Muscle layer of duodenum (tissue), 2 donors: ENCODE measurements around the gene CLDN9.
A peak's percentile ranks its signal among the peaks of the same experiment; 100 is the strongest.

Experiments used
- H3K27ac ChIP-seq: one replicate; pipeline ENCODE4 v1.7.0; 2013; ENCODE audit warnings: mild to moderate bottlenecking, low read length
- H3K27me3 ChIP-seq: one replicate; pipeline ENCODE4 v1.7.0; 2013; ENCODE audit warnings: low read depth, mild to moderate bottlenecking, control low read depth, low read length
- H3K36me3 ChIP-seq, 2 donors: one replicate each; pipeline ENCODE4 v1.7.0; 2013; ENCODE audit warnings: low read length in 2 of 2, control low read depth in 1 of 2, mild to moderate bottlenecking in 1 of 2; ENCODE audit not compliant: insufficient read depth in 2 of 2, control insufficient read depth in 1 of 2
- H3K4me1 ChIP-seq, 2 donors: one replicate each; pipeline ENCODE4 v1.7.0; 2013; ENCODE audit warnings: low read length in 2 of 2, mild to moderate bottlenecking in 2 of 2, control low read depth in 1 of 2, moderate library complexity in 1 of 2; ENCODE audit not compliant: insufficient read depth in 2 of 2, control insufficient read depth in 1 of 2
- H3K4me3 ChIP-seq, 2 donors: one replicate each; pipeline ENCODE4 v1.7.0; 2013; ENCODE audit warnings: low read length in 2 of 2, low read depth in 1 of 2, mild to moderate bottlenecking in 1 of 2
- H3K9me3 ChIP-seq, 2 donors: one replicate each; pipeline ENCODE4 v1.7.0; 2013; ENCODE audit warnings: low read length in 2 of 2, control low read depth in 1 of 2, mild to moderate bottlenecking in 1 of 2; ENCODE audit not compliant: control insufficient read depth in 1 of 2
- donor health status: healthy.

Gene CLDN9

DNA sequence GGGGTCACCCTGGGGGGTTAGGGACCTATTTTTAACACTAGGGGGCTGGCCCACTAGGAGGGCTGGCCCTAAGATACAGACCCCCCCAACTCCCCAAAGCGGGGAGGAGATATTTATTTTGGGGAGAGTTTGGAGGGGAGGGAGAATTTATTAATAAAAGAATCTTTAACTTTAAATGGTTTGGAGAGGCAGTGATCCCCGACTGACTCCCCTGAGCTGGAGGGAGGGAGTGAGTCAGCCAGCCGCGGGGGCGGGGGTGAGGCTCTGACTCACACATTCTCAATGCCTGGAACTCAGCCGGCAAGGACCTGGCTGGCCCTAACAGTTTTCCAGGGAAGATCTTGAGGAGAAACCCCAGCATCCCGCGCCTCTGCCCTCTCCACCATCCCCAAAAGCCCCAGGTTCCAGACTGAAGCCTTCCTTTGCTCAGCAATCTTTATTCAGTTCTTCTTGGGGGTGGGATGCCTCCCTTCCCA, 9.5 kb downstream of the CLDN9 start:
- peak overlapping the region; percentile 95 for H3K27ac ChIP-seq
- H3K27me3 ChIP-seq = peaks cover 12% of the 10 kb centered on the region
- peak overlapping the region; percentile 69 to 81 for H3K4me3 ChIP-seq
- peaks cover 15 to 34% of the 10 kb centered on the region in 2 donors for H3K4me1 ChIP-seq
- H3K36me3 ChIP-seq = peaks cover 15 to 35% of the 10 kb centered on the region in 2 donors
- no peaks in the 10 kb centered on the region for H3K9me3 ChIP-seq

DNA sequence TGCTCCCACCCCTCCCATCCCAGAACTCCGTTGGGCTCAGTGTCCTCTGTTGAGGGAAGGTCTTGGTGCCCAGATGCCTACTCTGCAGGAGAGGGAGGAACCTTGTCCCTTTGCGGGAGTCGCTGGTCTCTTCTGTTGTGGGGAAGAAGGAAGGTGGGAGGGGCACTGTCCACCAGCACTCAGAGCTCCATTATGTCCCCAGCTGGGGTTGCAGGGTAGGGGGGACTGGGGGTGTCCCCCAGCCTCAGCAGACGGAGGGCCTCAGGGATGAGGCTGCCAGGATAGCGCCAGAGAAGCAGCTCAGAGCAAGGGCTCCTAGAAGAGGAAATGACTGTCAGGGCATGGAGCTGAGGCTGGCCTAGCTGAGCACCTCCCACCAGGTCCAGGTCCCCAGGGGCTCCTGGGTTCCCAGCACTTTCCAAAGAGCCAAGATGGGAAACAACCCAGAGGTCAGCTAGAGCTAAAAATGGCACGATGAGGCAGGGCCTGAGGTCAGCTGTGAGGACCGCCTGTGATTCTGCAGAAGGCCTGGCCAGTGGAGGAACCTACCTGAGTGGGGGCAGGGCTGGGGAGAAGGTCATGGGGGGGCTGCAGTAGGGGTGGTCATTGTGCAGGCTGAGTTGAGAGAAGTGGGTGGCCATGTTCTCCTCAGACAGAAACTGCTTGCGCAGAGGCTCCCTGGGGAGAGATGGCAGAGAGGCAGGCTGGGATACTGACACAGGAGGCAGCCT, 10.1 kb downstream of the CLDN9 start:
- peaks cover 15 to 38% of the 10 kb centered on the region in 2 donors for H3K36me3 ChIP-seq
- H3K27ac ChIP-seq = peak overlapping the region; percentile 95
- peak overlapping the region; percentile 69 to 81 for H3K4me3 ChIP-seq
- H3K4me1 ChIP-seq = peaks cover 15 to 31% of the 10 kb centered on the region in 2 donors
- no peaks in the 10 kb centered on the region for H3K9me3 ChIP-seq
- peaks cover 6% of the 10 kb centered on the region for H3K27me3 ChIP-seq

DNA sequence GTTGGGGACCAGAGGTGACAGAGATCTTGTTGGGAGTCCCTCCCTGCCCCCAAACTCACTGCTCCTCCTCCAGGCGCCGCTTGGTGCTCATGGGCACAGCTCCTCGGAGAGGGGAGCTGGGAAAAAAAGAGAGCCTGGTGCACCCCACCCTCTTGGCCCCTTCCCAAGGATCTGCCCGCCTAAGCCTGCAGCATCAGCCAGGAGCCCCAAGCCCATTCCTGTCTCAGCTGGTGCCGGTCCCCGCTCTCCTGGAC, 10.6 kb downstream of the CLDN9 start:
- Histone ChIP-seq H3K4me1 (peaks cover 15 to 31% of the 10 kb centered on the region in 2 donors), H3K27me3 (peaks cover 1% of the 10 kb centered on the region), H3K36me3 (peaks cover 15 to 38% of the 10 kb centered on the region in 2 donors), H3K4me3 (peak overlapping the region; percentile 69 to 81), H3K9me3 (no peaks in the 10 kb centered on the region), H3K27ac (peak overlapping the region; percentile 95)

DNA sequence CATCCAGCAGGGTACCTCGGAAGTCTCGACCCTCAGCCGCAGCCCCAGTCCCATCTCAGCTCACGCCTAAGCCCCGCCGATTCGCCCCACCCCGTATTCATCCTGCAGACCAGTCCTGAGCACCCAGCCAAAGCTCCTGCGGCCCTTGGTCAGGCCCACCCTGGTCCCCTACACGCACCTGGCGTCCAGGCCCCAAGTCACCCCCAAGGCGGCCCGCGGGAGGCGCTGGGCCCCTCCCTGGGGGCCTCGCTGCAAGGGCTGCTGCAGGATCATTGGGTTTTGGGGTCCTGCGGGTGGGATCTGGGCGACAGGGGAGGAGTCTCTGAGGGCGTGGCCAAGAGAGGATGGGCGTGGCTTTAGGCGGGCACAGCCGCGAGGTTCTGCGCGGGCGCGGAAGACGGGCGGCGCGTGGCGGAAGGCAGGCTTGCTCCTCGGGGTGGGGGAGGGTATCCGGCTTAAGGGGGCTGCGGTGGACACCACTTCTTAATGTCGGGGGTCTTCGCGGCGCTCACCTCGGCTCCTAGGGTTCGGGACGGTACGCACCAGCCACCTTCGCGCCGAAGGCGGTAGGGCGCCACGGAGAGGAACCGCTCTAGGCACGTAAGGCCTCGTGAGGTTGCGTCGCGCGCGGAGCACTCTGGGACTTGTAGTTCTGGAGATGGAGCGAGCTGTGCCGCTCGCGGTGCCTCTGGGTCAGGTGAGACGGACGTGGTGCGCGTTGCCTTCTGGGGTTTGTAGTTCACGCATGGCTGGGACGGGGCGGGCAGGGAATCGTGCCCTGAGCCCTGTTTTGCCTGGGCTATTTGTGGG, 11.2 kb downstream of the CLDN9 start, which contains the start of the genes HCFC1R1 and THOC6:
HCFC1R1 (minus strand) TSS at position 274 of the 810 bp plus-strand sequence; CDS start at position 273, 1 bp downstream.
THOC6 (plus strand) TSS at position 367 of the 810 bp plus-strand sequence; CDS start at position 659, 292 bp downstream.
- H3K4me3 ChIP-seq = peak within 1 kb of the TSS; percentile 69 to 81
- no peaks in the 10 kb centered on the region for H3K9me3 ChIP-seq
- peaks cover 15 to 36% of the 10 kb centered on the region in 2 donors for H3K4me1 ChIP-seq
- H3K27ac ChIP-seq = peak within 1 kb of the TSS; percentile 95
- H3K27me3 ChIP-seq = peaks cover 2% of the 10 kb centered on the region
- peaks cover 15 to 38% of the 10 kb centered on the region in 2 donors for H3K36me3 ChIP-seq

DNA sequence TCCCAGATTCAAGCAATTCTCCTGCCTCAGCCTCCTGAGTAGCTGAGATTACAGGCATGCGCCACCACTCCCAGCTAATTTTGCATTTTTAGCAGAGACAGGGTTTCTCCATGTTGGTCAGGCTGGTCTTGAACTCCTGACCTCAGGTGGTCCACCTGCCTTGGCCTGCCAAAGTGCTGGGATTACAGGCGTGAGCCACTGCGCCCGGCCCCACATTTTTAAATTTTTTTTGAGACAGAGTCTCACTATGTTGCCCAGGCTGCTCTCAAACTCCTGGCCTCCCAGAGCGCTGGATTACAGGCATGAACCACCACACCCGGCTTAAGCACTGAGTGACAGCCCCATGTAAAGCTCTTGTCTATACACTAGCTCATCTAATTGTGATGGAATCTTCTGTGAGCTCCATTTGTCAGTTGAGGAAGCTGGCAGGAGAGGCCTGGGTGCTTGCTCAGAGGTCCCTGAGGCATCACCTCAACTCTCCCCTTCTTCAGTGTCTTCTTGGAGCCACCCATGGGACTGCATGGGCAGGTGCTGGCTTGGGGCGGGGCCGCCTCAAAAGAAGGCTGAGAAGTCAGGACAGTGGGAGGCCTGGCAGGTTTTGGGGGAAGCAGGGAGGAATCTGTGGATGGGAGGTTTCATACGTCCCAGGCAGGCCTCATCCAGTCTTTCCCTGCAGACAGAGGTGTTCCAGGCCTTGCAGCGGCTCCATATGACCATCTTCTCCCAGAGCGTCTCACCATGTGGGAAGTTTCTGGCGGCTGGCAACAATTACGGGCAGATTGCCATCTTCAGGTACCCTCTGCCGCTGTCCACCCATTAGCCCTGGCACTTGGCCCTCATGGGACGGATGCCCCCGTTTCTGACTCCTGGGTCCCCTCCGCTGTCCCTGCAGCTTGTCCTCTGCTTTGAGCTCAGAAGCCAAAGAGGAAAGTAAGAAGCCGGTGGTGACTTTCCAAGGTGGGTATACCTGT, 12.6 kb downstream of the CLDN9 start:
- H3K36me3 ChIP-seq = peaks cover 15 to 36% of the 10 kb centered on the region in 2 donors
- no peak overlapping the region for H3K4me3 ChIP-seq
- peaks cover 15% of the 10 kb centered on the region for H3K27me3 ChIP-seq
- H3K27ac ChIP-seq = no peak overlapping the region
- H3K9me3 ChIP-seq = no peaks in the 10 kb centered on the region
- peaks cover 15 to 39% of the 10 kb centered on the region in 2 donors for H3K4me1 ChIP-seq

DNA sequence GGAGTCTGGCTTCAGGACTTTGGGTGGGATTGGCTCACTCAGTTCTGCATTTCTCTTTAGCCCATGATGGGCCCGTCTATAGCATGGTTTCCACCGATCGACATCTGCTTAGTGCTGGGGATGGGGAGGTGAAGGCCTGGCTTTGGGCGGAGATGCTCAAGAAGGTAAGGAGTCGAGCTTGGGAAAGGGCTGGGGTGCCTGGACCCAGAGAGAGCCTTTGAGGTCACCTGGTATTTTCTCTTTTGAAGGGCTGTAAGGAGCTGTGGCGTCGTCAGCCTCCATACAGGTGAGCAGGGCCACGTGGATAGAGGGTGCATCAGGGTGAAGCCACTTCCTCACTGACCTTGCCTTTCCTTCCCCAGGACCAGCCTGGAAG, 13.3 kb downstream of the CLDN9 start:
- Histone ChIP-seq H3K9me3 (no peaks in the 10 kb centered on the region), H3K27me3 (peaks cover 21% of the 10 kb centered on the region), H3K4me1 (peaks cover 15 to 39% of the 10 kb centered on the region in 2 donors), H3K27ac (no peak overlapping the region), H3K4me3 (no peak overlapping the region), H3K36me3 (peaks cover 15 to 31% of the 10 kb centered on the region in 2 donors)

DNA sequence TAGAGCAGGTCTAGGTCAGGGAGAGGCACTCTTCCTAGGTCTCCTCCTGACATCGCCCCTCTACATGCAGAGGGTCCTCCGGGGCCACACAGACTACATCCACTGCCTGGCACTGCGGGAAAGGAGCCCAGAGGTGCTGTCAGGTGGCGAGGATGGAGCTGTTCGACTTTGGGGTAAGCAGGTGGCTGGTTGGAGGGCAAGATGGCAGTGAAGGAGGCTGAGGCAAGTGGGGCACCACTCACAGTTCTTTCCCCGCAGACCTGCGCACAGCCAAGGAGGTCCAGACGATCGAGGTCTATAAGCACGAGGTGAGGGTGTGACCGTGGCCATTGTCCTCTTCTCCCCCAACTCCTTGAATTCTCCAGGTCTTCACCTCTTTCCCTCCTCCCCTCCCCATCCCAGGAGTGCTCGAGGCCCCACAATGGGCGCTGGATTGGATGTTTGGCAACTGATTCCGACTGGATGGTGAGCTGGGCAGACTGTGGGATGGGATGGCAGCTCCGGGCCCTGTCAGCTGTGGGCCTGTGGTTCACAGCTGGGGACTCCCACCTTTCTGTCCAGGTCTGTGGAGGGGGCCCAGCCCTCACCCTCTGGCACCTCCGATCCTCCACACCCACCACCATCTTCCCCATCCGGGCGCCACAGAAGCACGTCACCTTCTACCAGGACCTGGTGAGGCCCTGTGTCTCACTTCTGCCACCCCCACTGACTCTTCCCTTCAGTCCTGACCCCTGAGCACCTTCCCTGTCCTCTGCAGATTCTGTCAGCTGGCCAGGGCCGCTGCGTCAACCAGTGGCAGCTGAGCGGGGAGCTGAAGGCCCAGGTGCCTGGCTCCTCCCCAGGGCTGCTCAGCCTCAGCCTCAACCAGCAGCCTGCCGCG, 14.1 kb downstream of the CLDN9 start:
- Histone ChIP-seq H3K4me1 (peaks cover 15 to 34% of the 10 kb centered on the region in 2 donors), H3K27ac (no peak overlapping the region), H3K27me3 (peaks cover 21% of the 10 kb centered on the region), H3K4me3 (no peak overlapping the region), H3K36me3 (peaks cover 12 to 23% of the 10 kb centered on the region in 2 donors), H3K9me3 (no peaks in the 10 kb centered on the region)

DNA sequence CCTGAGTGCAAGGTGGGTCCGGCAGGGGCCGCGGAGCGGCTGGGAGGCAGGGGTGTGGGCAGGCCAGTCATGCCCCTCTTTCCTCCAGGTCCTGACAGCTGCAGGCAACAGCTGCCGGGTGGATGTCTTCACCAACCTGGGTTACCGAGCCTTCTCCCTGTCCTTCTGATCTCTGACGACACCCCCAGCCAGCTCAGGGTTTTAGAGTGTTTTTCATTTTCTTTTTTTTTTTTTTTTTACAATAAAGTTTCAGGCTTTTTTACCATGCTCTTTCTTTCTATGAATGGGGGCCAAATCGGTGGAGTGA, 14.7 kb downstream of the CLDN9 start:
- H3K36me3 ChIP-seq = peaks cover 12 to 19% of the 10 kb centered on the region in 2 donors
- peaks cover 21% of the 10 kb centered on the region for H3K27me3 ChIP-seq
- H3K4me3 ChIP-seq = no peak overlapping the region
- no peak overlapping the region for H3K27ac ChIP-seq
- H3K4me1 ChIP-seq = peaks cover 9 to 29% of the 10 kb centered on the region in 2 donors
- H3K9me3 ChIP-seq = no peaks in the 10 kb centered on the region

DNA sequence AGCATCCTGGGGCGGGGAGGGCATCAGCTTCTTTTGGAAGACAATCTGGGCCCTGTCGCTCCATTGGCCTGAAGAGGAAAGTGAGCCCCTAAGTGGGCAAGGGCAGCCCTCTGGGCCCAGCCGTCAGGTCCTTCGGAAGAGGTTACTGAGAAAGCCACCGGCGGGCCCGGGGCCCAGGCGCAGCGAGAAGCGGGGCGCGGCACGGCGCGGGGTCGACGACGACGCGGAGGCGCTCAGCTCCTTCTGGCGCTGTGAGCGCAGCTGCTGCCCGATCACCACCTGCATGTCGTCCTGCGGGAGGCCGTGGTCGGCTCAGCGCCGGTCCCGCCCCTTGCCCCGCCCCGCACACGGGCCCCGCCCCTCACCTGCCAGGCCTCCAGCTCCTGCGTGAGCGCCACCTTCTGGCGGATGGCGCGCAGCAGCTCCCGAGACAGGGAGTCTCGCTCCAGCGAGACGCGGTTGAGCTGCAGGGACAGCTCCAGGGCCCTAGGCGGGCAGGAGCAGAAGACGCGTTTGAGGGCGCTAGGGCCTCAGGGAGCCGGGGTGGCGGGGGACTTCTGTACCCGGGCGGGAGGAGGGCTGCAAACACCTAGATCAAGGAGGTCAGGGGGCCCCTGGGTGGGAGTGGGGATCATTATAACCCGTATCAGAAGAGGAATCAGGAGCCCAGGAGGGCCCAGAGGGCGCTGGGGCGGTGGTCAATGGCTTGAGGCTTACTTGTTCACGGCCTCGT, 15.4 kb downstream of the CLDN9 start:
- Histone ChIP-seq H3K36me3 (peaks cover 12 to 14% of the 10 kb centered on the region in 2 donors), H3K27ac (no peak overlapping the region), H3K9me3 (no peaks in the 10 kb centered on the region), H3K4me3 (no peak overlapping the region), H3K27me3 (peaks cover 21% of the 10 kb centered on the region), H3K4me1 (peaks cover 2 to 22% of the 10 kb centered on the region in 2 donors)
